Peyer's patch (tissue), 4 donors: ENCODE data around the gene HDAC8.

Source experiments
- POLR2A ChIP-seq, 2 donors: fragments of 450-650 bp; IDR thresholded peaks; one replicate each; pipeline ENCODE4 v1.5.1; 2017; ENCODE audit warnings: antibody characterized with exemption in 2 of 2, mild to moderate bottlenecking in 2 of 2, moderate library complexity in 2 of 2
- TF ChIP-seq, protein P1 (sequence below), 6 experiments: fragments of 450-650 bp in 4 of 6; fragments of 200-600 bp in 2 of 6; sonication (generic) in 1 of 6; IDR thresholded peaks; one replicate each; pipeline ENCODE4 v1.5.1; 2017 to 2019; ENCODE audit warnings: antibody characterized with exemption in 6 of 6, mild to moderate bottlenecking in 3 of 6, moderate library complexity in 1 of 6

DNA sequence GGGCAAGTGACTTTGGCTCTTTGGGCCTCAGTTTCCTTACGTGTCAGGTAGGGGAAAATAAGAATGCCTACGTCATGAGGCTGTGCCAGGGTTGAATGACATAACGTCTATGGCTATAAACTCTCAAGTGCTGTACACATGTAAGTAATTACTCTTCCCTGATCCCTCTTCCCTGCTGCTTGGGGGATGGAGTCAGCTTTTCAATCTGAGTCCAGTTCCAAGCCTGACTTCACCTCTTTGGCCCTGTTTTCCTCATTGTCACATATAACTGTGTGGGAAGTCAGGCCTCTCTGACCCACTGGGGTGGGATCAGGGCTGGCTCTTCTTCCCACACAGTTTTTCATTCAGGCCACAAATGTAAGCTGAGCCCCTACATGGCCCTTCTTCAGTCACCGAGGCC is 255.5 kb downstream of the HDAC8 start:
- TF ChIP-seq, protein P1, sequence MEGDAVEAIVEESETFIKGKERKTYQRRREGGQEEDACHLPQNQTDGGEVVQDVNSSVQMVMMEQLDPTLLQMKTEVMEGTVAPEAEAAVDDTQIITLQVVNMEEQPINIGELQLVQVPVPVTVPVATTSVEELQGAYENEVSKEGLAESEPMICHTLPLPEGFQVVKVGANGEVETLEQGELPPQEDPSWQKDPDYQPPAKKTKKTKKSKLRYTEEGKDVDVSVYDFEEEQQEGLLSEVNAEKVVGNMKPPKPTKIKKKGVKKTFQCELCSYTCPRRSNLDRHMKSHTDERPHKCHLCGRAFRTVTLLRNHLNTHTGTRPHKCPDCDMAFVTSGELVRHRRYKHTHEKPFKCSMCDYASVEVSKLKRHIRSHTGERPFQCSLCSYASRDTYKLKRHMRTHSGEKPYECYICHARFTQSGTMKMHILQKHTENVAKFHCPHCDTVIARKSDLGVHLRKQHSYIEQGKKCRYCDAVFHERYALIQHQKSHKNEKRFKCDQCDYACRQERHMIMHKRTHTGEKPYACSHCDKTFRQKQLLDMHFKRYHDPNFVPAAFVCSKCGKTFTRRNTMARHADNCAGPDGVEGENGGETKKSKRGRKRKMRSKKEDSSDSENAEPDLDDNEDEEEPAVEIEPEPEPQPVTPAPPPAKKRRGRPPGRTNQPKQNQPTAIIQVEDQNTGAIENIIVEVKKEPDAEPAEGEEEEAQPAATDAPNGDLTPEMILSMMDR (IDR thresholded peaks at IDR 0.05), result no peak
- TF ChIP-seq POLR2A (IDR thresholded peaks at IDR 0.05), result no peak
